Endodermal cell (in vitro differentiated cells): ENCODE results near the gene MUC3A. TPM values are rescaled to one million over a fixed set of nuclear protein-coding genes. Genes with fewer than 3 reads are reported as not detected.

ENCODE experiments used
- DNase-seq: peaks from one replicate; pipeline ENCODE4 v3.0.0-alpha.2; 2017
- H3K27ac ChIP-seq: 2 replicates; pipeline ENCODE4 v1.5.1; 2013; ENCODE audit warnings: mild to moderate bottlenecking, low read depth, low read length, moderate library complexity
- H3K27me3 ChIP-seq: 2 replicates; pipeline ENCODE4 v1.6.1; 2013; ENCODE audit warnings: mild to moderate bottlenecking, low read length, moderate library complexity; ENCODE audit not compliant: insufficient read depth, control insufficient read depth, poor library complexity, severe bottlenecking
- H3K36me3 ChIP-seq: 2 replicates; pipeline ENCODE4 v1.7.0; 2013; ENCODE audit warnings: mild to moderate bottlenecking, low read length, moderate library complexity; ENCODE audit not compliant: control insufficient read depth, insufficient read depth
- H3K4me1 ChIP-seq: one replicate; pipeline ENCODE4 v1.7.0; 2013; ENCODE audit warnings: low read length; ENCODE audit not compliant: control insufficient read depth, insufficient read depth
- H3K4me3 ChIP-seq: 2 replicates; pipeline ENCODE4 v1.5.1; 2013; ENCODE audit warnings: mild to moderate bottlenecking, low read length, moderate library complexity
- H3K9ac ChIP-seq: 2 replicates; pipeline ENCODE4 v1.6.1; 2013; ENCODE audit warnings: mild to moderate bottlenecking, low read length, moderate library complexity; ENCODE audit not compliant: poor library complexity, severe bottlenecking; ENCODE audit errors: extremely low read depth
- H3K9me3 ChIP-seq: 2 replicates; pipeline ENCODE4 v1.6.1; 2013; ENCODE audit warnings: mild to moderate bottlenecking, low read length, moderate library complexity; ENCODE audit not compliant: control insufficient read depth
- H3K27ac Mint-ChIP-seq: 2 replicates; pipeline ENCODE4 v1.8.0; 2020; ENCODE audit warnings: mixed read lengths
- H3K27me3 Mint-ChIP-seq: 2 replicates; pipeline ENCODE4 v1.8.0; 2021; ENCODE audit warnings: mild to moderate bottlenecking, mixed read lengths; ENCODE audit not compliant: insufficient read depth
- H3K36me3 Mint-ChIP-seq: 2 replicates; pipeline ENCODE4 v1.8.0; 2020; ENCODE audit warnings: low read depth, mixed read lengths
- H3K4me1 Mint-ChIP-seq: 2 replicates; pipeline ENCODE4 v1.8.0; 2020; ENCODE audit warnings: mixed read lengths
- H3K4me3 Mint-ChIP-seq: 2 replicates; pipeline ENCODE4 v1.8.0; 2020; ENCODE audit warnings: mild to moderate bottlenecking, moderate library complexity, mixed read lengths
- H3K9me3 Mint-ChIP-seq: 2 replicates; pipeline ENCODE4 v1.8.0; 2020; ENCODE audit warnings: mild to moderate bottlenecking, mixed read lengths
- CTCF ChIP-seq: fragments of 200-600 bp; sonication (generic); conservative IDR thresholded peaks from 2 replicates; pipeline ENCODE4 v1.5.0; 2021; ENCODE audit warnings: antibody characterized with exemption, mild to moderate bottlenecking
- WGBS, 2 experiments: methylation state at CpG; one replicate each; pipeline versions ENCODE4 v1.1.5 to v1.1.7; 2013; ENCODE audit warnings: missing lambda C conversion rate in 2 of 2, mixed read lengths in 1 of 2; ENCODE audit not compliant: insufficient coverage in 1 of 2, insufficient read length in 1 of 2; 5-methylcytosine and 5-hydroxymethylcytosine counted together
- total RNA-seq, 2 donors: library from RNA; stranded (reverse); fragmentation: NEBNext Ultra II Directional in 1 of 2; extraction: Animal tissue kit (Norgen Biotek cat#: 25700) in 1 of 2; gene quantifications; 2 replicates in 1 of 2; 3 replicates in 1 of 2; pipeline ENCODE4 v1.2.1, GENCODE V29; 2021

MUC3A gene
- total RNA-seq, 2 donors from 2014 or later, result 7.7 to 24.1 TPM

GRCh38 chr7:100965723-100966541 is 16.6 kb downstream of the MUC3A start:
- Histone ChIP-seq H3K4me1 (peaks cover 9% of the 10 kb centered on the region), H3K9ac (no peak overlapping the region), H3K4me3 (peak overlapping the region; percentile 82), H3K27me3 (peaks cover 46% of the 10 kb centered on the region), H3K36me3 (no peaks in the 10 kb centered on the region), H3K27ac (no peak overlapping the region), H3K9me3 (no peaks in the 10 kb centered on the region)
- Mint-ChIP-seq H3K4me1 (peaks cover 24% of the 10 kb centered on the region), H3K9me3 (no peaks in the 10 kb centered on the region), H3K27me3 (peaks cover 35% of the 10 kb centered on the region), H3K27ac (peak overlapping the region; percentile 85), H3K4me3 (peak overlapping the region; percentile 69), H3K36me3 (no peaks in the 10 kb centered on the region)
- TF ChIP-seq CTCF, result peak; percentile 100
- DNase-seq, result peak; percentile 100
- WGBS, 2 experiments, result 1 to 2% methylated on average over 34 to 58 of the region's 58 CpGs

- Mint-ChIP-seq H3K4me1 (peaks cover 24% of the 10 kb centered on the region), H3K36me3 (no peaks in the 10 kb centered on the region), H3K27me3 (peaks cover 35% of the 10 kb centered on the region), H3K4me3 (peak overlapping the region; percentile 69), H3K27ac (no peak overlapping the region), H3K9me3 (no peaks in the 10 kb centered on the region)
- WGBS, 2 experiments, result 20 to 23% methylated on average over 32 to 40 of the region's 40 CpGs
- no peak for DNase-seq
- H3K9ac ChIP-seq, result no peak overlapping the region
- H3K27me3 ChIP-seq, result peaks cover 43% of the 10 kb centered on the region
- TF ChIP-seq CTCF, result peak; percentile 8
- H3K4me1 ChIP-seq, result peaks cover 9% of the 10 kb centered on the region
- no peaks in the 10 kb centered on the region for H3K36me3 ChIP-seq
- peak overlapping the region; percentile 82 for H3K4me3 ChIP-seq
- H3K27ac ChIP-seq, result no peak overlapping the region
- no peaks in the 10 kb centered on the region for H3K9me3 ChIP-seq
Observed at GRCh38 chr7:100966542-100967291, 17.4 kb downstream of the MUC3A start.

GRCh38 chr7:100967292-100967863 is 18.0 kb downstream of the MUC3A start:
- WGBS, 2 experiments, result 65 to 73% methylated on average over 13 of the region's 13 CpGs
- Mint-ChIP-seq H3K27me3 (peaks cover 35% of the 10 kb centered on the region), H3K9me3 (no peaks in the 10 kb centered on the region), H3K4me1 (peaks cover 24% of the 10 kb centered on the region), H3K27ac (no peak overlapping the region), H3K36me3 (no peaks in the 10 kb centered on the region), H3K4me3 (peak overlapping the region; percentile 69)
- DNase-seq, result peak; percentile 77
- Histone ChIP-seq H3K4me1 (peaks cover 9% of the 10 kb centered on the region), H3K36me3 (no peaks in the 10 kb centered on the region), H3K9ac (no peak overlapping the region), H3K27me3 (peaks cover 43% of the 10 kb centered on the region), H3K9me3 (no peaks in the 10 kb centered on the region), H3K4me3 (no peak overlapping the region), H3K27ac (no peak overlapping the region)
- no peak for TF ChIP-seq CTCF
